ENCODE results near the gene ACP3.

The ACP3 gene

DNA sequence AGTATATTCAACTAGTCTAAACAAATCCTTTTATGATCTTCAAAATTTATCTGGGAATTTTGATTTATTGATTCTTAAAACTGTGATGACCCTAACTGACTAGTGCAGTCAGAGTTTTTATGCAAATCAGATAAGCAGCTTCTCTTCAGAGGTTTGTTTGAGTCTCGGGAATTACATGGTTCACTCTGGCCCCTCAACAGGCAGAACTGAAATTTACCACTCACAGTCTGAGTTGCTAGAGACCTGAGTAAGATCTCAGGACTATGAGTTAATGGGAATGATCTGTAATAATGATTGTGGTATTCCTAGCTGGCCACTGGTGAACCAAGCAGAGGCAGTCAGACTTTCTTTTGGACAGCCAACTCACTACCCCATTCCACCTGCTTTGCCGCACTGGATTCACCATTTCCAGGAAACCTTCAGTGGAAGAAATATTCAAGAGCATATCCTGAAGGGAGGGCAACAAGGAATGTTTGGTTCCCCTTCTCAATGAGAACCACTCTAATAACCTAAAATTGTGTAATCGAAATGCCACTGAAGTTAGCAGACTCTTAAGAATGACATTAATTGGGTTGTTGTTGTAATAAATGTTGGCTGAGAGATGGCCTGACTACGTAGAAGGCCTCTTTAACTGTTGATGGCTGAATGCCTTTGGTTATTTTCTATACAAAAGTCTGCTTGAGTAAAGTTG is 88.5 kb downstream of the ACP3 start:
- Histone ChIP-seq H3K9me3 (no peaks in the 10 kb centered on the region), H3K27ac (no peak overlapping the region), H3K36me3 (no peaks in the 10 kb centered on the region), H3K27me3 (no peaks in the 10 kb centered on the region), H3K4me3 (ENCODE audit: low read depth in 1 of 2, low read length in 1 of 2) (no peak overlapping the region), H3K4me1 (ENCODE audit: control insufficient read depth in 1 of 2, insufficient read depth in 1 of 2, low read depth in 1 of 2, low read length in 1 of 2) (peaks cover 0 to 3% of the 10 kb centered on the region in 2 experiments)
- TF ChIP-seq, protein P1, sequence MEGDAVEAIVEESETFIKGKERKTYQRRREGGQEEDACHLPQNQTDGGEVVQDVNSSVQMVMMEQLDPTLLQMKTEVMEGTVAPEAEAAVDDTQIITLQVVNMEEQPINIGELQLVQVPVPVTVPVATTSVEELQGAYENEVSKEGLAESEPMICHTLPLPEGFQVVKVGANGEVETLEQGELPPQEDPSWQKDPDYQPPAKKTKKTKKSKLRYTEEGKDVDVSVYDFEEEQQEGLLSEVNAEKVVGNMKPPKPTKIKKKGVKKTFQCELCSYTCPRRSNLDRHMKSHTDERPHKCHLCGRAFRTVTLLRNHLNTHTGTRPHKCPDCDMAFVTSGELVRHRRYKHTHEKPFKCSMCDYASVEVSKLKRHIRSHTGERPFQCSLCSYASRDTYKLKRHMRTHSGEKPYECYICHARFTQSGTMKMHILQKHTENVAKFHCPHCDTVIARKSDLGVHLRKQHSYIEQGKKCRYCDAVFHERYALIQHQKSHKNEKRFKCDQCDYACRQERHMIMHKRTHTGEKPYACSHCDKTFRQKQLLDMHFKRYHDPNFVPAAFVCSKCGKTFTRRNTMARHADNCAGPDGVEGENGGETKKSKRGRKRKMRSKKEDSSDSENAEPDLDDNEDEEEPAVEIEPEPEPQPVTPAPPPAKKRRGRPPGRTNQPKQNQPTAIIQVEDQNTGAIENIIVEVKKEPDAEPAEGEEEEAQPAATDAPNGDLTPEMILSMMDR (IDR thresholded peaks at IDR 0.05): no peak

GRCh38 chr3:132406587-132406986 is 89.4 kb downstream of the ACP3 start:
- H3K4me1 ChIP-seq (ENCODE audit: control insufficient read depth in 1 of 2, insufficient read depth in 1 of 2, low read depth in 1 of 2, low read length in 1 of 2): peaks cover 0 to 3% of the 10 kb centered on the region in 2 experiments
- no peaks in the 10 kb centered on the region for H3K9me3 ChIP-seq
- TF ChIP-seq, protein P1 (IDR thresholded peaks at IDR 0.05): no peak
- H3K27ac ChIP-seq: no peak overlapping the region
- H3K27me3 ChIP-seq: no peaks in the 10 kb centered on the region
- no peaks in the 10 kb centered on the region for H3K36me3 ChIP-seq
- no peak overlapping the region for H3K4me3 ChIP-seq (ENCODE audit: low read depth in 1 of 2, low read length in 1 of 2)

GRCh38 chr3:132407025-132407424 is 89.8 kb downstream of the ACP3 start:
- no peak overlapping the region for H3K27ac ChIP-seq

More at GRCh38 chr3:132407025-132407424, 89.8 kb downstream of the ACP3 start:
- TF ChIP-seq, protein P1 (IDR thresholded peaks at IDR 0.05): no peak
- no peaks in the 10 kb centered on the region for H3K9me3 ChIP-seq
- H3K4me1 ChIP-seq (ENCODE audit: control insufficient read depth in 1 of 2, insufficient read depth in 1 of 2, low read depth in 1 of 2, low read length in 1 of 2): peaks cover 0 to 3% of the 10 kb centered on the region in 2 experiments
- no peak overlapping the region for H3K4me3 ChIP-seq (ENCODE audit: low read depth in 1 of 2, low read length in 1 of 2)
- H3K36me3 ChIP-seq: no peaks in the 10 kb centered on the region
- H3K27me3 ChIP-seq: no peaks in the 10 kb centered on the region
